ENCODE data around the gene ATAD1.

ATAD1 gene

GRCh38 chr10:87707254-87707653, 110.8 kb downstream of the ATAD1 start:
- no peak for DNase-seq

GRCh38 chr10:87706731-87707130, 111.3 kb downstream of the ATAD1 start:
- no peak for DNase-seq

- no peak for DNase-seq
Observed at GRCh38 chr10:87705339-87705738, 112.7 kb downstream of the ATAD1 start.

GRCh38 chr10:87703771-87704170, 114.3 kb downstream of the ATAD1 start:
- DNase-seq = no peak

GRCh38 chr10:87702973-87703294, 115.1 kb downstream of the ATAD1 start:
- no peak for DNase-seq

- DNase-seq = no peak
Observed at GRCh38 chr10:87702260-87702972, 115.6 kb downstream of the ATAD1 start.

All from activated effector memory CD4-positive, alpha-beta T cell treated with Interleukin-2 at 50 U/mL for 16 hours (primary cell).